Measurements from ENCODE around the gene FKBP14.
"Not testable (repeated sequence)": the region's sequence is repeated elsewhere in the genome, so short reads cannot be mapped to it uniquely, and the experiment has no call there.

Gene FKBP14

DNA sequence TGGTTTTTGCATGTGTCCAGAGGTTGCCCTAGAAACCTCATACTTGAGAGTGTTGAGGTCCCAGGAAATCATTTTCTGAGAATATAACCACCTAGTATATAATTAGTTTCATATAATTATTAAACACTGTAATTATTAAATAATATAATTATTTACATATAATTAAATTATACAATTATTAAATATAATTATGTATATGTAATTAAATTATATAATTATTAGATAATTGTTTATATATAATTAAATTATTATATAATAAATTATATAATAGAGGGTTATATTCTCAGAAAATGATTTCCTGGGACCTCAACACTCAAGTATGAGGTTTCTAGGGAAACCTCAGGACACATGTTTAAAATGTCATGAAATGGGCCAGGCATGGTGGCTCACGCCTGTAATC, 64.5 kb downstream of the FKBP14 start:
- TF ChIP-seq, protein P1, sequence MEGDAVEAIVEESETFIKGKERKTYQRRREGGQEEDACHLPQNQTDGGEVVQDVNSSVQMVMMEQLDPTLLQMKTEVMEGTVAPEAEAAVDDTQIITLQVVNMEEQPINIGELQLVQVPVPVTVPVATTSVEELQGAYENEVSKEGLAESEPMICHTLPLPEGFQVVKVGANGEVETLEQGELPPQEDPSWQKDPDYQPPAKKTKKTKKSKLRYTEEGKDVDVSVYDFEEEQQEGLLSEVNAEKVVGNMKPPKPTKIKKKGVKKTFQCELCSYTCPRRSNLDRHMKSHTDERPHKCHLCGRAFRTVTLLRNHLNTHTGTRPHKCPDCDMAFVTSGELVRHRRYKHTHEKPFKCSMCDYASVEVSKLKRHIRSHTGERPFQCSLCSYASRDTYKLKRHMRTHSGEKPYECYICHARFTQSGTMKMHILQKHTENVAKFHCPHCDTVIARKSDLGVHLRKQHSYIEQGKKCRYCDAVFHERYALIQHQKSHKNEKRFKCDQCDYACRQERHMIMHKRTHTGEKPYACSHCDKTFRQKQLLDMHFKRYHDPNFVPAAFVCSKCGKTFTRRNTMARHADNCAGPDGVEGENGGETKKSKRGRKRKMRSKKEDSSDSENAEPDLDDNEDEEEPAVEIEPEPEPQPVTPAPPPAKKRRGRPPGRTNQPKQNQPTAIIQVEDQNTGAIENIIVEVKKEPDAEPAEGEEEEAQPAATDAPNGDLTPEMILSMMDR (IDR thresholded peaks at IDR 0.05; ENCODE audit: extremely low read depth, missing control alignments): no peak
- DNase-seq (ENCODE audit: low spot score): no peak

GRCh38 chr7:29961611-29962010, 64.9 kb downstream of the FKBP14 start:
- DNase-seq (ENCODE audit: low spot score): not testable (repeated sequence)
